Tracheal epithelial cell (primary cell): ENCODE data around the gene SLC35E1. TPM values are rescaled to one million over a fixed set of nuclear protein-coding genes. Genes with fewer than 3 reads are reported as not detected.

Experiments used
- total RNA-seq: library from RNA; depleted of rRNA; stranded (reverse); fragments of >200 nt; gene quantifications from 2 replicates; pipeline ENCODE4 v1.2.1, GENCODE V29; 2014

Gene SLC35E1
- total RNA-seq: 22.4 and 34.9 TPM in 2 replicates

GRCh38 chr19:16572332-16573211 is at the start of gene SLC35E1:
SLC35E1 (minus strand) TSS chr19:16572415; CDS start chr19:16572364, 51 bp downstream.

GRCh38 chr19:16542045-16542909 is 29.9 kb downstream of the SLC35E1 start, which contains the start of gene CHERP:
CHERP (minus strand) TSS chr19:16542437; CDS start chr19:16542378, 59 bp downstream.

Other genes starting within 250 kb of the SLC35E1 start
- gene KLF2, start 247.6 kb downstream of the SLC35E1 start, total RNA-seq: 0.21 and 0.24 TPM in 2 replicates
- gene EPS15L1, start 100.4 kb downstream of the SLC35E1 start, total RNA-seq: 6.2 and 7.2 TPM in 2 replicates
- gene CALR3, start 76.2 kb downstream of the SLC35E1 start, total RNA-seq: 0.64 TPM in 1 of 2 replicates, not detected in the other
- 1.2 and 2.8 TPM in 2 replicates for gene C19orf44, start 76.0 kb downstream of the SLC35E1 start, total RNA-seq
- 3.4 and 4.1 TPM in 2 replicates for gene CHERP, start 30.0 kb downstream of the SLC35E1 start, total RNA-seq
- 3.1 and 3.6 TPM in 2 replicates for gene MED26, start 55.8 kb upstream of the SLC35E1 start, total RNA-seq
- 71.6 and 84.8 TPM in 2 replicates for gene SMIM7, start 87.7 kb upstream of the SLC35E1 start, total RNA-seq
- gene TMEM38A, start 88.7 kb upstream of the SLC35E1 start, total RNA-seq: 7.7 and 8.5 TPM in 2 replicates
- under 0.01 and 0.21 TPM in 2 replicates for gene NWD1, start 147.4 kb upstream of the SLC35E1 start, total RNA-seq